Measurements from ENCODE around the gene KRT26.

DNA sequence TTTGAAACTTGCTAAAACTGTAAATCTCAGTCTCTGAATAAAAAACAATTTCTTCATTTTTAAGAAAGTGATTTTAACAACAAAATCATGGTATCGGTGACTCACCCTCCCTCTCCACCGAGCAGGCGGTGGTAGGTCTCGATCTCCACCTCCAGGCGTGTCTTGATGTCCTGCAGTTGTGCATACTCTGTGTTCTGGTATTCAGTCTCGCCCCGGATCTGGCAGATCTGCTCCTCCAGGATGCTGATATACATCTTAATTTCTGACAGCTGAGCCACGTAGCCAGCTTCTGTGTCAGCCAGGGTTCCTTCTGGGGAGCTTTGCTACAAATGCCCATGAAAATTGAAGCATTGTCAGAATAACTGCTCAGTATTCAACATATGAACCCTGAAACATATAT, 53.1 kb downstream of the KRT26 start:
- TF ChIP-seq, protein P1, sequence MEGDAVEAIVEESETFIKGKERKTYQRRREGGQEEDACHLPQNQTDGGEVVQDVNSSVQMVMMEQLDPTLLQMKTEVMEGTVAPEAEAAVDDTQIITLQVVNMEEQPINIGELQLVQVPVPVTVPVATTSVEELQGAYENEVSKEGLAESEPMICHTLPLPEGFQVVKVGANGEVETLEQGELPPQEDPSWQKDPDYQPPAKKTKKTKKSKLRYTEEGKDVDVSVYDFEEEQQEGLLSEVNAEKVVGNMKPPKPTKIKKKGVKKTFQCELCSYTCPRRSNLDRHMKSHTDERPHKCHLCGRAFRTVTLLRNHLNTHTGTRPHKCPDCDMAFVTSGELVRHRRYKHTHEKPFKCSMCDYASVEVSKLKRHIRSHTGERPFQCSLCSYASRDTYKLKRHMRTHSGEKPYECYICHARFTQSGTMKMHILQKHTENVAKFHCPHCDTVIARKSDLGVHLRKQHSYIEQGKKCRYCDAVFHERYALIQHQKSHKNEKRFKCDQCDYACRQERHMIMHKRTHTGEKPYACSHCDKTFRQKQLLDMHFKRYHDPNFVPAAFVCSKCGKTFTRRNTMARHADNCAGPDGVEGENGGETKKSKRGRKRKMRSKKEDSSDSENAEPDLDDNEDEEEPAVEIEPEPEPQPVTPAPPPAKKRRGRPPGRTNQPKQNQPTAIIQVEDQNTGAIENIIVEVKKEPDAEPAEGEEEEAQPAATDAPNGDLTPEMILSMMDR (conservative IDR thresholded peaks at IDR 0.05) = no peak
- no peak for TF ChIP-seq EZH2 (IDR thresholded peaks at IDR 0.05; ENCODE audit: low read depth)

Measured in PC-9 (cell line).